Islet of Langerhans (tissue), 1 donor: Measurements from ENCODE around the gene CTTNBP2NL.
"Not testable (repeated sequence)": the region's sequence is repeated elsewhere in the genome, so short reads cannot be mapped to it uniquely, and the experiment has no call there.

Source experiments
- FAIRE-seq: peaks from one replicate; lab custom pipeline; 2011; peaks lifted over from hg19 to GRCh38; lab: Jason Lieb, UNC

CTTNBP2NL gene

GRCh38 chr1:112423666-112424065, 27.7 kb downstream of the CTTNBP2NL start:
- FAIRE-seq: not testable (repeated sequence)

DNA sequence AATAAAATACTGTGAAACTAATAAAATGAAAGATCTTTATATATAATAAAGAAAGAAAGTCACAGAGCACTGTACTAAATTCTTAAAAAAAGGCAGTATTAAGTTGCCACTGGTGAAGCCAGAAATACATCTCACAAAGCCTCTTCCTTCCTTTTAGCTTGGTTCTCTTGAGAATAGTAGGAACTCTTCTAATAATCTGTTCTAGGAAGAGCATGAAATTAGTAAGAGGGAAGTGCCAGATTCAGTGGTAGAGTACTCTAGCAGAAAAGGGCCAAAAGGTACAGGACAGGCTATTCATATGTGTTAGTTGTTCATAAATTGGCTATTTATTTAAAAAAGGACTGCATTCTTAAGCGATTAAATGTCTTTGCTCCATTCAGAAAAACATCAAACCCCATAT, 33.7 kb downstream of the CTTNBP2NL start:
- no peak for FAIRE-seq

DNA sequence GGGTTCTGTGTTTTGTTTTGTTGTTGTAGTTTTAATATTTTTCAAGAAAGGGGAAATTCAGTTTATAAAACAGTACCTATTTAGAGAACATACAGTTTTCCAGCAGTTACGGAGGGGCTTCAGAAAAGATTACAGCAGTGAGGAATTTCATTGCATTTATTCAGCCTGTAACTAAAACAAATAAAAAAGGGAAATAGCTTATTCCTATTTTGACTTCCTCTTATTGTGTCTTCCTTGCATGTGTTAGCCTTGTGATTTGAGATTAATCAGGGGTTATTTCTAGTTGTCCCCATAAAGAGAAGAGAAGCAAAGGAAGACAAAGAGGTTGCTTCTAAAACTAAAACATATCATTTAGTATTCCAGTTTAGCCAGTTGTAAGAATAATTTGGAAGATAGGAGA, 35.0 kb downstream of the CTTNBP2NL start:
- no peak for FAIRE-seq

- no peak for FAIRE-seq
Observed at GRCh38 chr1:112435448-112435847, 39.4 kb downstream of the CTTNBP2NL start.

DNA sequence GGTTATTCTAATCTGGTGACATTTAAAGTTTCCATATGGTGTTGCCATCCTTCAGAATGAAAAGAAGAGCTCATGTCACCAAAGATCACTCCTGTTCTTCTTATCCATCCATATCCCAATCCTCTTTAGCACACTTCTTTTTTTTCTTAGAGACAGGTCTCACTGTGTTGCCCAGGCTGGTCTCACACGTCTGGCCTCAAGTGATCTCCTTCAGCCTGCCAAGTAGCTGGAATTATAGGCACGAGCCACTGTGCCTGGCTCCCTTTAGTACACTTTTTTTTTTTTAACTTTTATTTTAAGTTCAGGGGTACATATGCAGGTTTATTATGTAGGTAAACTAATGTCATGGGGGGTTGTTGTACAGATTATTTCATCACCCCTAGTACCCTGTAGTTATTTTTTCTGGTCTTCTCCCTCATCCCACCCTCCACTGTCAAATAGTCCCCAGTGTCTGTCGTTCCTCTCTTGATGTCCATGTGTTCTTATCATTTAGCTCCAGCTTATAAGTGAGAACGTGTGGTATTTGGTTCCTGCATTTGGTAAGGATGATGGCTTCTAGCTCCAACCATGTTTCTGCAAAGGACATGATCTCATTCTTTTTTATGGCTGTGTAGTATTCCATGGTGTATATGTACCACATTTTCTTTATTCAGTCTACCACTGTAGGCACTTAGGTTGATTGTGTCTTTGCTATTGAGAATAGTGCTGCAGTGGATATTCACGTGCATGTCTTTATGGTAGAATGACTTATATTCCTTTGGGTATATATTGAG, 40.6 kb downstream of the CTTNBP2NL start:
- no peak for FAIRE-seq

DNA sequence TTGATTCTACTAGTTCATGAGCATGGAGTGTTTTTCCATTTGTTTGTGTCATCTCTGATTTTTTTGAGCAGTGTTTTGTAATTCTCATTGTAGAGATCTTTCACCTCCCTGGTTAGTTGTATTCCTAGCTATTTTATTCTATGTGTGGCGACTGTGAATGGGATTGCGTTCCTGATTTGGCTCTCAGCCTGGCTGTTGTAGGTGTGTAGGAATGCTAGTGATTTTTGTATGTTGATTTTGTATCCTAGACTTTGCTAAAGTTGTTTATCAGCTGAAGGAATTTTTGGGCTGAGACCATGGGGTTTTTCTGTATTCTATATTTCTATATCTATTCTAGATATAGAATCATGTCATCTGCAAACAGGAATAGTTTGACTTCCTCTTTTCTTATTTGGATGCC, 42.1 kb downstream of the CTTNBP2NL start:
- not testable (repeated sequence) for FAIRE-seq

- FAIRE-seq: no peak
Observed at GRCh38 chr1:112439592-112439991, 43.6 kb downstream of the CTTNBP2NL start.

DNA sequence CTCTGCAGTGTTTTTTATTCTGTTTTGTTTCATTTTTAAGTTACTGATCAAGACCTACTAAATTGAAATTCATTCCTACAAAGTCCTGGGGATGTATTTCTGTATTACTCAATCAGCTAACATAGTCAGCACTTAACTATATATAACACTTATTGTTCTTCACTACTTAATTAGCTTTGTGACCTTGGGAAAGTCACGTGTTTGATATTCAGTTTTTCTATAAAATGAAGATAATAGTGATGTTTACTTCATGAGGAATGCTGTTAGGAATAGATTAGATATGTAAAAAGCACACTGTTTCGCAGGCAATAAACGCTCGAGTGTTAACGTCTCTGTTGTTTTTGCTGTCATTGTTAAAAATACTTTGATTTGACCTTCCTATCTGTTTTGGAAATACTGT, 44.6 kb downstream of the CTTNBP2NL start:
- FAIRE-seq: no peak

DNA sequence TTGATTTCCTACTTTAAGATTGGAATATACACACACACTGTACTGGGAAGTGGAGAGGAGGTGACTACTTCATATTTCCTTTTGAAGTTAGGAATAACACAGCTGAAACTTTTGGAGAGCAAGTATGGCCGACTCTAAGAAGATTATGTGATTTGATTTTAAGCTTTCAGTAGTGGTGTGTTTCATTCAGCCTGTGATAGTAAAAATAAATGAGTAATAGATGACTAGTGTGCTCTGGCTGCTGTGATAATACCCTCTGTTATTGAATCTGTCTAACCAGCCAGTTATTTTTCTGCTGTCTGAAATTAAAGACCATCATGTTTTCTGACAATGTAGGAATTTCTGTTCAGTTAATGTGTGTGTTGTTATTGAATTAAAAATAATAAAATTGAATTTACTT, 48.3 kb downstream of the CTTNBP2NL start:
- FAIRE-seq: no peak

DNA sequence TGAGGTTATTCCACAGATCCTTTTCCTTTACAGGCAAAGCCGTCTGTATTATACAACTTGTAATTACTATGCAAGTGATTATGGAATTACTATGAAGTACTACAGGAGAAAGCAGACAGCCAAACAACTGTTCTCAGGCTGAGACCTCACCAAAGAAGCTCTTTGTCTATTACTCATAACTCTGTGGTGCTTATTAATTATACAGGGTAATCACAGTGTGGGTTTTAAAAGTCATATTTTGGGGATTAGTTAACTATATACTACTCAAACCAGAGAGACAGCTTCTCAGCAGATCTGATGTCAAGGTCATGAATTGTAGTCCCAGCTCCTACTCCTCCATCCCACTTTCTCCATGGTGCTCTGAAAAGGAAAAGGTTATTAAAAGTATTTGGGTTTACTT, 49.6 kb downstream of the CTTNBP2NL start:
- FAIRE-seq: no peak

GRCh38 chr1:112446411-112446810, 50.4 kb downstream of the CTTNBP2NL start:
- no peak for FAIRE-seq

DNA sequence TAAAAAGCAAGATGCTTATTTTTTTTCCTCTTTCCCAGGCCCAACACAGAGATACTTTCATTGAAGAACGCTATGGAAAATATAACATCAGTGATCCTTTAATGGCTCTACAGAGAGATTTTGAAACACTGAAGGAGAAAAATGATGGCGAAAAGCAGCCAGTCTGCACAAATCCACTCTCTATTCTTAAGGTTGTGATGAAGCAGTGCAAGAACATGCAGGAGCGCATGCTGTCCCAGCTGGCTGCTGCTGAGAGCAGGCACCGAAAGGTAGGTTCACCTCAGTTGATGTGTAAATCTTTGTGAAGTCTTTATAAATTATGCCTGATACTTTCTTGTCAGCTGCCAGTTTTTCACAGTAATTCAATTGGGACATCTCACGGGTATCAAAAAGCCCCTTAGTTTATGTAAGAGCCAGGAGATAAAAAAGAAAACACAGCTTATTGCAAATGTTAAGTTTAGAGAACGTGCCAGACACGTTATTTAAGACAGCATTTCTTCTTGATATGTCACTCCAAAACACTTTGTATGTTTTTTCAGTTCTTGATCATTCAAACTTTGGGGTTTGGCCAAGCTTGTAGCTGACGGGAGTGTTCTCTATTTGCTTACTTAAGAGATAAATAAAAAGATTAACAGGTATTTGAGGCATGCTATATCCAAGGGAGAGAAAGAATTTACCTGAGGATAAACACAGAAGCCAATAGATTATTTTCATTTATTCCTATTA, 53.1 kb downstream of the CTTNBP2NL start:
- no peak for FAIRE-seq

GRCh38 chr1:112449630-112449983, 53.6 kb downstream of the CTTNBP2NL start:
- FAIRE-seq: no peak

GRCh38 chr1:112450773-112451172, 54.8 kb downstream of the CTTNBP2NL start:
- FAIRE-seq: no peak

DNA sequence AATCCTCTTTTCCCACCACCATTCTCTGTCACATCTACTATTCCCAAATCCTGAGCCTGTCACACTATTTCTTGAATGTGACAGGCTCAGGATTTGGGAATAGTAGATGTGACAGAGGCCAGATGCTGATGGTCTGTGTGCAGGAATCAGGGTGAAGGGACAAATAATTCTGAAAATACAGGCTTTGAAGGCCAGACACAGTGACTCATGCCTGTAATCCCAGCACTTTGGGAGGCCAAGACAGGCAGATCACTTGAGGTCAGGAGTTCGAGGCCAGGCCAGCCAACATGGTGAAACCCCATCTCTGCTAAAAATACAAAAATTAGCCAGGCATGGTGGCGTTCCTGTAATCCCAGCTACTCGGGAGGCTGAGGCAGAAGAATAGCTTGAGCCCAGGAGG, 55.3 kb downstream of the CTTNBP2NL start:
- not testable (repeated sequence) for FAIRE-seq

- no peak for FAIRE-seq
Observed at GRCh38 chr1:112453876-112454275, 57.9 kb downstream of the CTTNBP2NL start.

- FAIRE-seq: no peak
Observed at GRCh38 chr1:112454316-112454715, 58.3 kb downstream of the CTTNBP2NL start.

GRCh38 chr1:112457241-112457640, 61.2 kb downstream of the CTTNBP2NL start:
- no peak for FAIRE-seq

DNA sequence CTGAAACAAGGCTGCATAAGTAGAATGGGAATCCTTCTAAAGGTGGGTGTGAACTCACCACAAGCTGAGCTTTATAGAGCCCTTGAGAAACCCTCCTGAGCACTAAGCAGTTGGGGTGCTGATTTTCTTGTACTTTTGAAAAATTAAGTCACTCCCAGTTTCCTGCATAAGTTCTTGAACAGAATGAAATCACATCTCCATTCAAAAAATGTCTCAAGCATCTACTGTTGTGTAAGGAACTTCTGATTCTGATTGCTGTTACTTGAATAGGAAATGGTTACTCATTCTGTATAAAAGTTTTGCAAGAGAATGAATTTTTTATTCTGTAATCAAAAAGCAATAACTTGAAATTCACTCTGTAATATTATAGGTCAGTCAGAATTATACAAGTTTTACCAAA, 61.9 kb downstream of the CTTNBP2NL start:
- no peak for FAIRE-seq

- no peak for FAIRE-seq
Observed at GRCh38 chr1:112458756-112459155, 62.7 kb downstream of the CTTNBP2NL start.

GRCh38 chr1:112460615-112461014, 64.6 kb downstream of the CTTNBP2NL start:
- no peak for FAIRE-seq

- no peak for FAIRE-seq
Observed at GRCh38 chr1:112461200-112461871, 65.3 kb downstream of the CTTNBP2NL start.

DNA sequence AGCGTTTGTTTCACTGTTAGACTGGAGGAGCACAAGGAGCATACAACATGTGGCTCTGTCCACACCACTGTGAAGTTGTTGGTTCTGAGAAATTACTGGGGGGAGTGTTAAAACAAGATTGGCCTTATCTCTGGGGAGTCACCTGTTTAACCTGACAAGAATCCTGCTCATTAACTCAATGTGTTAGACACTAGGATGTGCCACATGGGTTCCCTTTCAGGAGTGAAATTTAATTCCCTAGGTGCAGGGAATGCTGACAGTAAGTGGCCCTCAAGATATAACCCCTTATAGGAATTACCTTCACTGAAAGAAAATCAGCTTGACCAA, 66.9 kb downstream of the CTTNBP2NL start:
- no peak for FAIRE-seq

DNA sequence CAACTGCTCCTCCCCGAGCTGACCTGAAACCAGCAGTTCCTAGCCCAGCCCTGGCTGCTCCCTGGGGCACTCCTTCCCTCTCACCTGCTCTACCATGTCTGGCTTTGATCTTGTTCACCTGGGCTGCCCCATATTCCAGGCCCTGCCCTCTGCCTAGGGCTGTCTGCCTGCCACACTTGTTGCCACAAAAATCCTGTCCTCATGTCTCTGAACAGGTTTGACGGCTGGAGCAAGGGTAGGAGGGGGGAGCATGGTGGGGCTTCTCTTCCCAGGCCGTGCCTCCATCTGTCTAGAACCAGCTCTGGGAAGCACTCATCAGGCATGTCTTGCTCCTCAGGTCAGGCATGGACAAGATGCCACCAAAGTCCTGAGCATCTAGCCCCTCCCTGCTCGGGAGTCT, 68.5 kb downstream of the CTTNBP2NL start:
- no peak for FAIRE-seq
